AG10803 (cell line): ENCODE results near the gene YAF2.
"Not testable (repeated sequence)": the region's sequence is repeated elsewhere in the genome, so short reads cannot be mapped to it uniquely, and the experiment has no call there.

ENCODE experiments used
- DNase-seq: peaks from one replicate; pipeline ENCODE4 v3.0.0; 2010; ENCODE audit warnings: low read depth
- H3K4me3 ChIP-seq: 2 replicates; pipeline ENCODE4 v1.5.1; 2011; ENCODE audit warnings: mild to moderate bottlenecking, low read length, control low read depth
- TF ChIP-seq, protein P1 (sequence below): conservative IDR thresholded peaks from 2 replicates; pipeline ENCODE4 v1.5.1; 2011; ENCODE audit warnings: mild to moderate bottlenecking, low read length, control low read depth, inconsistent platforms

The YAF2 gene

DNA sequence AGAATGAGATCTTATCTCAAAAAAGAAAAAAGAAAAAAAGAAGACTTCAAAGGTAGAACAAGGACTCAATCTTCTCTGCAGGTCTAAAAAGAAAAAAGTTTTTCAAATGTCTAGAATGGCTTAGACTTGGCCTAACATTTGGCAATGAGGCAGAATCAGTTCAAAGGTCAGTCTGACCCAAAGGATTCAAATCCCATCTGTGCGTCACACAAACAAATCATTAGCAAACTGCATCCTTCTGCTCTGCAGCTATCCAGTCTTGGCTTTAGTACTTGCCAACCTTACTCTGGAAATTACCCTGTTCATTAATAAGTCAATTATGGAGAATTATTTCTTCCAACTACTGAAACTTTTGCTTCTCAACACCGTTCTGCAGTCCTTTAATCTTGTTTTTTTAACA is 3.1 kb downstream of the YAF2 start:
- TF ChIP-seq, protein P1, sequence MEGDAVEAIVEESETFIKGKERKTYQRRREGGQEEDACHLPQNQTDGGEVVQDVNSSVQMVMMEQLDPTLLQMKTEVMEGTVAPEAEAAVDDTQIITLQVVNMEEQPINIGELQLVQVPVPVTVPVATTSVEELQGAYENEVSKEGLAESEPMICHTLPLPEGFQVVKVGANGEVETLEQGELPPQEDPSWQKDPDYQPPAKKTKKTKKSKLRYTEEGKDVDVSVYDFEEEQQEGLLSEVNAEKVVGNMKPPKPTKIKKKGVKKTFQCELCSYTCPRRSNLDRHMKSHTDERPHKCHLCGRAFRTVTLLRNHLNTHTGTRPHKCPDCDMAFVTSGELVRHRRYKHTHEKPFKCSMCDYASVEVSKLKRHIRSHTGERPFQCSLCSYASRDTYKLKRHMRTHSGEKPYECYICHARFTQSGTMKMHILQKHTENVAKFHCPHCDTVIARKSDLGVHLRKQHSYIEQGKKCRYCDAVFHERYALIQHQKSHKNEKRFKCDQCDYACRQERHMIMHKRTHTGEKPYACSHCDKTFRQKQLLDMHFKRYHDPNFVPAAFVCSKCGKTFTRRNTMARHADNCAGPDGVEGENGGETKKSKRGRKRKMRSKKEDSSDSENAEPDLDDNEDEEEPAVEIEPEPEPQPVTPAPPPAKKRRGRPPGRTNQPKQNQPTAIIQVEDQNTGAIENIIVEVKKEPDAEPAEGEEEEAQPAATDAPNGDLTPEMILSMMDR, result no peak
- DNase-seq, result peak; percentile 33
- no peak overlapping the region for H3K4me3 ChIP-seq

DNA sequence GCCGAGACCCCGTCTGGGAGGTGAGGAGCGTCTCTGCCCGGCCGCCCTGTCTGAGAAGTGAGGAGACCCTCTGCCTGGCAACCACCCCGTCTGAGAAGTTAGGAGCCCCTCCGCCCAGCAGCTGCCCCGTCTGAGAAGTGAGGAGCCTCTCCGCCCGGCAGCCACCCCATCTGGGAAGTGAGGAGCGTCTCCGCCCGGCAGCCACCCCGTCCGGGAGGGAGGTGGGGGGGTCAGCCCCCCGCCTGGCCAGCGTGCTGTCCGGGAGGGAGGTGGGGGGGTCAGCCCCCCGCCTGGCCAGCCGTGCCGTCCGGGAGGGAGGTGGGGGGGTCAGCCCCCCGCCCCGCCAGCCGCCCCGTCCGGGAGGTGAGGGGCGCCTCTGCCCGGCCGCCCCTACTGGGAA is 10.5 kb downstream of the YAF2 start:
- DNase-seq, H3K4me3 ChIP-seq: not testable (repeated sequence)

DNA sequence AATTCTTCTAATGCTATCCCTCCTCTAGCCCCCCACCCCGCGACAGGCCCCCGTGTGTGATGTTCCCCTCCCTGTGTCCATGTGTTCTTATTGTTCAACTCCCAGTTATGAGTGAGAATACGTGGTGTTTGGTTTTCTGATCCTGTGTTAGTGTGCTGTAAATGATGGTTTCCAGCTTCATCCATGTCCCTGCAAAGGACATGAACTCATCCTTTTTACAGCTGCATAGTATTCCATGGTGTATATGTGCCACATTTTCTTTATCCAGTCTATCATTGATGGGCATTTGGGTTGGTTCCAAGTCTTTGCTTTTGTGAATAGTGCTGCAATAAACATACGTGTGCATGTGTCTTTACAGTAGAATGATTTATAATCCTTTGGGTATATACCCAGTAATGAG is 13.5 kb downstream of the YAF2 start:
- H3K4me3 ChIP-seq, DNase-seq: not testable (repeated sequence)

DNA sequence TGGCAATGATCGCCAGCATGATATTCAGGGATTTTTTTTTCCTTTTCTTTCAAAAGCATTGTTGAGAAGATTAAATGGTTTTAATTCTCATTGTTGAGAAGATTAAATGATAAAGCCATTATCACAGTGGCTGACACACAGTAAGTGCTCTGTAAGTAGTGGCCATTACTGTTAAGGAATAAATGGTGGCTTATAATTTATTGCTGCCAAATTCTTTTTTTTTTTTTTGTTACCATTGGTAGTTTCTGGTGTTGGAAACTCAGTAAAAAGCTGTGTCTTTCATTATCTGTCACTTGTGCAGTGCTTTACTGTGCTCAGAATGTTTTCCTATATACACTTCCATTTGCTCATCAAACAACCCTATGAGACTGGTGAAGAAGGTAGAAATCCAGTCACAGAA is 15.3 kb downstream of the YAF2 start:
- no peak for DNase-seq
- TF ChIP-seq, protein P1, result no peak
- H3K4me3 ChIP-seq, result no peak overlapping the region

DNA sequence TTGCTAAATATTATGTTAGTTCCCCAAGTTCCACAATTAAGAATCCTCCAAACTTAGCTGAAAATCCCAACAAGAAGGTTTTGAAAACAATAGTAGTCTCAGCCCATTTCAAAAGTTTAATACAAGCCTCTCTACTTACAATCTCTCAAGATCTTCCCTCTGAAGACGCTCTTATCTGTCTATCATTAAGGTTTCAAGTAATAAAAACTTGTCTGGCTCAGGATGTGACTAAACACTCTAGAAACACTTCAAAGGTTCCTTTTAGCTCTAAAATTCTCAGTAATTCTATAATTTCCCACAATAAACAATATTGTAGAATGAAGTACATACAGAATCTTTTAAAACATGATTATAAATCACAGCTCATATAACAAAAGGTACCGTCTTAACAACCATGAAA is 16.3 kb downstream of the YAF2 start:
- H3K4me3 ChIP-seq, result no peak overlapping the region
- no peak for DNase-seq
- TF ChIP-seq, protein P1, result no peak

DNA sequence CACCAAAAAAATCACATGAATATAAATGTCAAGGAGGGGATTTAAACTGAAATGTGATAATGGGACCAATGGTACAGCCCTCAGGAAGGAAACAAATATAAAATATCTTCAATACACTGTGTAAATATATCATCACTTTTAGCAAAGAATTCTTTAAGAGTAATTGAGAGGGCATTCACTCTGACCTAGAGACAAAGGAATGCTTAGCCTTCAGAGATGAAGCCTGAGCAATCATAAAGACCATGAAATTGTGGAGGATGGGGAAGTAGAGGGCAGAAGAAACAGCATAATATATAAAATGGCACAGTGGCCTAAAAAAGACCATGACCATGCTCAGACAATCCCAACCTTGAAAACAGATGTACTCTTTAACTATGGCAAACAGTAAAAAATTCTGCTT is 20.4 kb downstream of the YAF2 start:
- H3K4me3 ChIP-seq, result no peak overlapping the region
- TF ChIP-seq, protein P1, result no peak
- DNase-seq, result peak; percentile 66

DNA sequence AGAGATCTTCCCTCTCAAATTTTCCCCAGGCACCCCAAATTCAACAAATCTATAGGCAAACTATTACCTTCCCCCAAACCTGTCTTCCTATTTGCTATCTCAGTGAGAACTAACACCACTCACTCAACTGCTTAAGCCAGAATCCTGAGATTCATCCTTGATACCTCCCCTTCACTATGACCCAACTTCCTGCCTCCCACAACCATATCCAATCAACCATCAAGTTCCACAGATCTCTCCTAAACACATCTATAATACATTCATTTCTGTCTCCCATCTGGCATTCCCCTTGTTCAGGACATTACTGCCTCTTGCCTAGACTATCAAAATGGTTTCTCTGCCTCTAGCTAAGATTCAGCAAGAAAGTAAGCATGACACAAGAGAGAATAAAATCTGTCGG is 21.3 kb downstream of the YAF2 start:
- H3K4me3 ChIP-seq, result no peak overlapping the region
- TF ChIP-seq, protein P1, result no peak
- DNase-seq, result no peak

DNA sequence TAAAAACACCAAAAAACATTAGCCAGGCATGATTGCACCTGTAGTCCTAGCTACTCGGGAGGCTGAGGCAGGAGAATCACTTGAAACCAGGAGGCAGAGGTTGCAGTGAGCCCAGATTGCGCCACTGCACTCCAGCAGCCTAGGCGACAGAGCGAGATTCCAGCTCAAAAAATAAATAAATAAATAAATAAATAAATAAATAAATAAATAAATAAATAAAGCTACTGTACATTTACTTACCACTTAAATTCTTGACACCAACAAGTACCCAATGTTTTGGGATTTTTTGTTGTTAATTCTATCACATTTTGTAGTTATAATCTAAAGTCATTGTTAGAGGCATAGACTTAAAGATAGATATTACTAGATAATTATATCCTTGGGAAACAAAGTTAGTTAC is 22.3 kb downstream of the YAF2 start:
- H3K4me3 ChIP-seq, DNase-seq: not testable (repeated sequence)

DNA sequence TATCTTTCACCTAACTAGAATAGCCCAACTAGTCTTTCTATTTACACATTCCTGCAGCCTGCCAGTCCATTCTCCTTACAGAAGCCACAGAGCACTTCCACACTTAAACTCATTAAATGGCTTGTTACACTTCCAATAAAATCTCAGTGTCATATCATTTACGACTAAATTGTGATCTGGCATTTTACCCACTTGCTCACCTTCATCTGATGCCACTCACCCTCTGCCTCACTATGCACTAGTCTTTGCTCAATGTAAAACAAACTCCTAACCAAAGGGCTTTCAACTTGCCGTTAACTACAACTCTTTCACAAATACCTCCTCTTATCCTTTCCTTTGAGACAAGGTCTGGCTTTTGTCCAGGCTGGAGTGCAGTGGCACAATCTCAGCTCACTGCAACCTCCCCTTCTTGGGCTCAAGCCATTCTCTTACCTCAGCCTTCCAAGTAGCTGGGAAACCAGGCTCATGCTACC is 24.1 kb downstream of the YAF2 start:
- TF ChIP-seq, protein P1, result no peak
- no peak overlapping the region for H3K4me3 ChIP-seq
- DNase-seq, result peak; percentile 48
